GM21360 (cell line): ENCODE results near the gene ANKRD44.

Source experiments
- ATAC-seq: cut with Tn5 transposase; IDR thresholded peaks from one replicate; pipeline ENCODE4 v1.9.1; 2021; ENCODE audit warnings: mild to moderate bottlenecking, moderate library complexity; ENCODE audit not compliant: unreplicated experiment

ANKRD44 gene

DNA sequence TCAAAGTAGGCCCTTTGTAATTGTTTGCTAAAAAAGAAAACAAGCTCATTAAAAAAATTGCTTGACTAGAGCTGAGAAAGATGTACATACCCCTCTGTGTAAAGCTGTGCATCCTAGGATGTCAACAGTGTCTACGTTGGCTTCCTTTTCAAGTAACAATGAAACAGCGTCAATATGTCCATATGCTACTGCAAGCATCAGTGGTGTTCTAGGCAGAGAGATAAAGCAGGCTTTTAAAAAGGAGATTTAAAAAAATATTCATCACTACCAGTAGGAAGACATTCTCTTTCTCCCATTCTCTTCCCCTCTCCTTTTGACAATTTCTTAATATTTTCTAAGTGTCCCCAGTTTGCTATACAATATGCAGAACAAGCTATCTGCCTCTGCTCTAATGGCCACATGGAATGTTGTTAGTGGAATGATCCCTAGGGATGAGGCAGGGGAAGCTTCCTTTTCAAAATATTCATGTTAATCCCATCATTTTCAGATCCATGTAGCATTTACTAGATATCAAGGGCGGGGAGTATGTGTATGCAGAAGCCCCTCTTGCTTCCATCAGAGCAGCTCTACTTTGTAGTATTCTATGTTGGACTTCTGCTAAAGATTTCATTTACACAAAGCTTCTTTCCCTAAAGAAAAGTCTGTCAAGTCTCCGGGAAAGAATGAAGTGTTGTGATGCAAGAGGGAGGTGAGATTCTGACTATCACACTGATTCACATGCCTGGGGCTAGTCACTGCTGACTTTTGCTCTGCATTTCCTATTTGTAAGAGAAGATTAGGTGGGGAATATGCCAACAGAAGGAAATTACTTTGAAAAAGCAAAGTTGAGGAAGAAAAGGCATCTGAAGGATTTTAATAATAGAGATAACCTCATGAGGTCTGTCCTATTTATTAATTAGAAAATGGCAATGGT is 302.6 kb downstream of the ANKRD44 start:
- ATAC-seq = no peak

DNA sequence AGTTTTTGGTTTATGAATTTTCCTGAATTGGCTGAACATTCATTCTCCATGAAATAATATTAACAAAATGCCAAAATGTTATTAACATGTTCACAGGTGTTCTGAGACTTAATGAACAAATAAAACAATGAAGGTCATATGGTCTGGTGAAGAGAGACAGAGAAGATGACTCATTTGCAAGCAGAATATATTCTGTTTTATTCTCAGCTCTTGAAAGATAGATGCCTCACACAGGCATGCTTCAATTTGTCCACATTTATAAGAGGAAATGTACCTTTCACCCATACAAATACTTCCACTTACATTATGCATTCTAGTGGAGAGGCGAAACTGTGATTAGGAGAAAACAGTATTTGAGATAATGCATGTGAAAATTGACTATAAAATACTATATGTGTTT is 308.7 kb downstream of the ANKRD44 start:
- no peak for ATAC-seq

GRCh38 chr2:196995757-196996314 is 314.7 kb downstream of the ANKRD44 start:
- no peak for ATAC-seq

- ATAC-seq = no peak
Observed at GRCh38 chr2:196994764-196995163, 315.8 kb downstream of the ANKRD44 start.

DNA sequence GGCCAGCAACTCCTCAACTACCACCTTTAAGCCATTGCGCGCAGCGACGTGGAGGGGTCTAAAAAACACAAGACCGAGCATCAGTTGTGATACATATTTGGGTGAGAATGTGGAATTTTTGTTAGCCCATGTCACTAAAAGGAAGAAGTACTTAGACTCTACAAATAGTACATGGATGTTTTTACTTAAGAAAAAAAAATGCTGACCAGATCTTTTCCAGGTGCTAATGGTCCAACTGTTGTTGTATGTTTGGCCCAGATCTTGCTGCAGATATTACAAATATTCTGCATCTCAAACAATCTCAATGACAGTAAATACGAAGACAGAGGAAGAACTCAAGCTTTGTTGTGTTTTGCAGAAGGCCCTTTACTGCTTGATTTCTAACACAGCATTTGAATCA is 317.0 kb downstream of the ANKRD44 start:
- no peak for ATAC-seq

DNA sequence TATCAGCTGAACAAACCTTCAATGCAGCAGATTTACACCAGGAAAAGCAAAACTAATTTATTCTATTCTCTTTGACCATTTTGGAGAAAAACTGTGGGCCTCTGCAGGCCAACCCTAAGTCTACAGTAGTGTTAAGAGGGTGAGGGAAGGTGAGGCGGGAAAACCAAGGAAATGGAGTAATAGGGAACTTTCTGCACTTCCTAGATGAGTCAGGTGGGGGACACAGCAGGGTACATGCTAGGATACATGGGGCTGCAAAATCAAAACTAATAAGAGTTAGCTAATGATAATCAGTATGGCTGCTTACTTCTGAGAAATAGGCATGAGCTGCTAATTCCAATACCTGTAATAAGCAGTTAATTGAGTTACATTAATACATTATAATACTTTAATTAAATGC is 318.1 kb downstream of the ANKRD44 start:
- ATAC-seq = no peak

- no peak for ATAC-seq
Observed at GRCh38 chr2:196990788-196991461, 319.7 kb downstream of the ANKRD44 start.

DNA sequence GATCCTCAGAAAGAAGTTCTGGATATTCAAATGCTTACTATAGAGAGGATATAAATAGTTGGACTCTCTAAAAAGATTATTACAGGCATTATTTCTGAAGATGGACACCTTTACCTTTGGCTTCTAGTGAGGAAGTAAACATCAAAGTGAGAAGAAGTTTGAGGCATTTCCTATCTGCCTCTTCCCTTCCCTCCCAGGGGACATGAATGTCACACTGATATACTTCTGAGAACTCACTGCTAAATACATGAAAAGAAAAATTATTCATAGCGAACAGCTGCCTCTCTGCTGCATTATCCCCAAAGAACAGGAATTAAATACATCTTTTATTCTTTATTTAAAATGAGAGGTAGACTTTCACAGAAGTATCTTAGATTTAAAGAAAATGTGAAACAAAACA is 320.5 kb downstream of the ANKRD44 start:
- no peak for ATAC-seq

DNA sequence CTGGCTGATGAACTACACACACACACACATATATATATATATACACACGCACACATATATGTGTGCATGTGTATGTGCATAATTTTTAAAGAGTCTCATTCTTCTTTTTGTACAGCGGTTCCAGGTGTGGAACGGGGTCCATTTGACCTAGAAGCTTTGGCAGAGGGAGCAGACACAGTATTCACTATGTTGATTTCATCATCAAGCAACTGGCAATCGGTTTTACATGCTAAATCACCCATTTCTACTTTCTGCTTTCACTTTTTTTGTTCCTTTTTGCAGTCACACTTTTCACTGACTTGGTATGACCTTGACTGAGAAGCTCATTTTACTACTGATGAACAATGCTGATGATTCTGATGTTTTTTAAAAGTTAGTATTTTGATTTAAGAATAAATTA is 321.1 kb downstream of the ANKRD44 start:
- ATAC-seq = no peak

GRCh38 chr2:196988639-196989038 is 321.9 kb downstream of the ANKRD44 start:
- ATAC-seq = no peak

- ATAC-seq = no peak
Observed at GRCh38 chr2:196987649-196988364, 322.8 kb downstream of the ANKRD44 start.

GRCh38 chr2:196987298-196987648 is 323.3 kb downstream of the ANKRD44 start:
- no peak for ATAC-seq

GRCh38 chr2:196985511-196986183 is 324.9 kb downstream of the ANKRD44 start:
- no peak for ATAC-seq

DNA sequence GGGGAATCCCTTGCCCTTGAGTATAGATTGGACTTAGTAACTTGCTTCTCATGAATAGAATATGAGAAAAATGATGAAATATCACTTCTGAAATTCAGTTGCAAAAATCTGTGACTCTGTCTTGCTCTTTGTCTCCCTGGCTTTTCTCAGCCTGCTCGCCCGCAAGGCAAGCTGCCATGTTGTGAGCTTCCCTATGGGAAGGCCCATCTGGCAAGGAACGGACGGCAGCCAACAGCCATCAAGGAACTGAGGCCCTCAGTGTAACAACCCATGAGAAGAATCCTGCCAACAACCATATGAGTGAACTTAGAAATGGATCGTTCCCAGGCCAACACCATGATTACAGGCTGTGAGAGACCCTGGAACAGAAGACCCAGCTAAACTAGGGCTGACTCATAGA is 325.7 kb downstream of the ANKRD44 start:
- no peak for ATAC-seq

DNA sequence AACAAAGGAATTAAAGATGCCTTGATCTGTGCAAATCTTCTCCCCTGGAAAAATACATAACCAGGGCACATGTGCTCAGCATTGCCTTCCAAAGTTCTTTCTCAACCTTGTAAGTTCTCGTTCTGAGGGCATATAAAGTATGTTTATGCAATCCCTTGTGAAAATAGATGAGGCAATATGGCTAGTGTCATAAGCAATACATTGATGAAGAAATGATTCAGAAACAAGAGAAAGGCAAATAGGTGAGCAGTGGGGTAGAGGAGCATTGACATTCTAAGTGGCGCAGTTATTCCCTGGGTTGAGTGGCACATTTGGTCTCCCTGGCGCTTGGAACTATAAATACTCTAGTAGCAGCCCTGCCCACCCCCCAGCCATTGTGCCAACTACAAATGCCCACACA is 326.6 kb downstream of the ANKRD44 start:
- ATAC-seq = no peak

DNA sequence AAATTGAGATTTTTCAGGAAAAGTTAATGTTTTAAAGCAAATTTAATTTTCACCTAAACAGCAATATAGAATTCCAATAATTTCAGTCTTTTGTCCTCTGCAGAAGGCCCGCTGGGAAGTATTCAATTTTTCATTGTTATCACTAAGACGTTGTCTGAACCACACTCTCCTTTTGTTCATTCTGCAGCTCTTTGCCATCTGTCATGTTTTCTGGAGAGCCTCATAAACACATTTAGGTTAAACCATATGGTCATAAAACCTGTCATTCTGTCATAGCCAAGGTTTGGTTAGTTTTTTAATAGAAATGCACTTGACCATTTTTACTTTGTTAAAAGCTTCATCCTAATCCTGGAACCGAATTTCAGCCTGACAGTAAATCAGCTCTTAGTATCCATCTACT is 330.1 kb downstream of the ANKRD44 start:
- no peak for ATAC-seq

GRCh38 chr2:196980001-196980400 is 330.6 kb downstream of the ANKRD44 start:
- ATAC-seq = no peak

- no peak for ATAC-seq
Observed at GRCh38 chr2:196977507-196977906, 333.1 kb downstream of the ANKRD44 start.

GRCh38 chr2:196974970-196975369 is 335.6 kb downstream of the ANKRD44 start:
- ATAC-seq = no peak

- no peak for ATAC-seq
Observed at GRCh38 chr2:196971574-196972279, 338.9 kb downstream of the ANKRD44 start.
